Prostate gland (tissue), 2 donors: Measurements from ENCODE around the gene UNC5C.

Experiments
- CTCF ChIP-seq, 4 experiments: fragments of 200-600 bp in 2 of 4; fragments of 450-650 bp in 2 of 4; sonication (generic) in 2 of 4; IDR thresholded peaks; 1 replicate in 3 of 4; 2 replicates in 1 of 4; pipeline ENCODE4 v1.5.1; 2016 to 2019; ENCODE audit warnings: antibody characterized with exemption in 4 of 4, mild to moderate bottlenecking in 2 of 4, moderate library complexity in 2 of 4
- POLR2A ChIP-seq: fragments of 450-650 bp; IDR thresholded peaks from one replicate; pipeline ENCODE4 v1.6.1; 2016; ENCODE audit warnings: antibody characterized with exemption, mild to moderate bottlenecking
- POLR2AphosphoS5 ChIP-seq: sonication (generic); formaldehyde crosslinking; IDR thresholded peaks from one replicate; pipeline ENCODE4 v1.6.1; 2017; ENCODE audit warnings: antibody characterized with exemption

GRCh38 chr4:95547715-95548471 is 880 bp downstream of the UNC5C start:
- no peak for TF ChIP-seq CTCF (IDR thresholded peaks at IDR 0.05)
- TF ChIP-seq POLR2A: no peak
- no peak for TF ChIP-seq POLR2AphosphoS5
